WTC11 (cell line): ENCODE data around the gene STPG4. TPM values are rescaled to one million over a fixed set of nuclear protein-coding genes. Genes with fewer than 3 reads are reported as not detected.

Experiments
- ATAC-seq: fragments of 200-7000 bp; cut with Tn5 transposase; 2 replicates; pipeline ENCODE4 v1.10.0; 2021; ENCODE audit warnings: mild to moderate bottlenecking, moderate library complexity
- Bru-seq: library from RNA; stranded (reverse); fragments of 400-500 nt; gene quantifications from one replicate; lab custom pipeline; 2021; lab: Mats Ljungman, UMichigan
- CTCF ChIA-PET: fragments of 300-600 bp; sonication (Branson Sonifier 250); formaldehyde crosslinking; loops from one replicate; lab custom pipeline; 2021; ENCODE audit warnings: antibody characterized with exemption; lab: Charles Lee
- POLR2A ChIA-PET: fragments of 350-600 bp; sonication (Branson Sonifier 250); formaldehyde crosslinking; loops from one replicate; lab custom pipeline; 2021; ENCODE audit warnings: antibody characterized with exemption; lab: Charles Lee
- DNase-seq: peaks from one replicate; pipeline ENCODE4 v3.0.0; 2021; ENCODE audit warnings: low spot score
- H3K27ac Mint-ChIP-seq: 2 replicates; pipeline ENCODE4 v1.8.0; 2021; ENCODE audit warnings: mixed read lengths
- H3K27me3 Mint-ChIP-seq: 2 replicates; pipeline ENCODE4 v1.8.0; 2021; ENCODE audit warnings: low read depth, mild to moderate bottlenecking, moderate library complexity, mixed read lengths
- H3K36me3 Mint-ChIP-seq: 2 replicates; pipeline ENCODE4 v1.8.0; 2021; ENCODE audit warnings: mixed read lengths
- H3K4me1 Mint-ChIP-seq: 2 replicates; pipeline ENCODE4 v1.8.0; 2022; ENCODE audit warnings: mixed read lengths
- H3K4me3 Mint-ChIP-seq: 2 replicates; pipeline ENCODE4 v1.8.0; 2021; ENCODE audit warnings: mild to moderate bottlenecking, moderate library complexity, mixed read lengths
- H3K9me3 Mint-ChIP-seq: 2 replicates; pipeline ENCODE4 v1.8.0; 2021; ENCODE audit warnings: mixed read lengths
- GABPB1 ChIP-seq: sonication (generic); formaldehyde crosslinking; IDR thresholded peaks from 2 replicates; pipeline ENCODE4 v1.8.1; 2023; ENCODE audit warnings: mild to moderate bottlenecking, missing genetic modification reagents
- TEAD4 ChIP-seq: sonication (generic); formaldehyde crosslinking; IDR thresholded peaks from 2 replicates; pipeline ENCODE4 v1.8.0; 2022; ENCODE audit warnings: mild to moderate bottlenecking, missing genetic modification reagents
- ZNF263 ChIP-seq: sonication (generic); formaldehyde crosslinking; IDR thresholded peaks from 2 replicates; pipeline ENCODE4 v1.8.1; 2022; ENCODE audit warnings: low read depth, mild to moderate bottlenecking, moderate library complexity, missing genetic modification reagents
- long read RNA-seq, 3 experiments: library from RNA in 1 of 3; library from capped mRNA in 1 of 3; library from polyadenylated mRNA in 1 of 3; unstranded in 2 of 3; stranded (forward) in 1 of 3; transcript quantifications; one replicate each; pipeline ENCODE4 v2.0.0, GENCODE V29; 2021
- total RNA-seq: library from RNA; stranded (reverse); gene quantifications from 3 replicates; pipeline ENCODE4 v1.2.3, GENCODE V29; 2021
- TF ChIP-seq, protein P1 (sequence below): sonication (generic); formaldehyde crosslinking; IDR thresholded peaks from 2 replicates; pipeline ENCODE4 v1.8.0; 2023; ENCODE audit warnings: missing genetic modification reagents, mild to moderate bottlenecking, borderline replicate concordance
- TF ChIP-seq, protein P2 (sequence below): sonication (generic); formaldehyde crosslinking; IDR thresholded peaks from 2 replicates; pipeline ENCODE4 v1.8.1; 2023; ENCODE audit warnings: mild to moderate bottlenecking, missing genetic modification reagents, moderate library complexity
- TF ChIP-seq, protein P3 (sequence below): sonication (generic); formaldehyde crosslinking; IDR thresholded peaks from 2 replicates; pipeline ENCODE4 v1.8.1; 2022; ENCODE audit warnings: missing genetic modification reagents, borderline replicate concordance
- TF ChIP-seq, protein P4 (sequence below): fragments of 250-450 bp; sonication (Bioruptor Pico); IDR thresholded peaks from 2 replicates; pipeline ENCODE4 v1.9.0; 2021; ENCODE audit warnings: mild to moderate bottlenecking, borderline replicate concordance

The STPG4 gene, protein sequence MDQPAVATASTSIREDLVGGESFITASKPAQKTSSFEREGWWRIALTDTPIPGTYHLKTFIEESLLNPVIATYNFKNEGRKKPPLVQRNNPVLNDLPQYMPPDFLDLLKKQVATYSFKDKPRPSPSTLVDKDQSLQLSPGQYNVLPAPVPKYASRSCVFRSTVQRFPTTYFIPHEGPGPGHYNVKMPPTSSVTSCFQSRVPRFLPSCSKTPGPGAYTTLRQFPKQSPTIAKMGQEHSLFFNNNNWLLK
- total RNA-seq: not detected in 3 replicates
- Bru-seq, nascent RNA: percentile 26 among the genes with signal in this experiment
- long read RNA-seq, experiment 1: 0 reads
- long read RNA-seq, experiment 2: 0 reads
- long read RNA-seq, experiment 3: 0 reads

DNA sequence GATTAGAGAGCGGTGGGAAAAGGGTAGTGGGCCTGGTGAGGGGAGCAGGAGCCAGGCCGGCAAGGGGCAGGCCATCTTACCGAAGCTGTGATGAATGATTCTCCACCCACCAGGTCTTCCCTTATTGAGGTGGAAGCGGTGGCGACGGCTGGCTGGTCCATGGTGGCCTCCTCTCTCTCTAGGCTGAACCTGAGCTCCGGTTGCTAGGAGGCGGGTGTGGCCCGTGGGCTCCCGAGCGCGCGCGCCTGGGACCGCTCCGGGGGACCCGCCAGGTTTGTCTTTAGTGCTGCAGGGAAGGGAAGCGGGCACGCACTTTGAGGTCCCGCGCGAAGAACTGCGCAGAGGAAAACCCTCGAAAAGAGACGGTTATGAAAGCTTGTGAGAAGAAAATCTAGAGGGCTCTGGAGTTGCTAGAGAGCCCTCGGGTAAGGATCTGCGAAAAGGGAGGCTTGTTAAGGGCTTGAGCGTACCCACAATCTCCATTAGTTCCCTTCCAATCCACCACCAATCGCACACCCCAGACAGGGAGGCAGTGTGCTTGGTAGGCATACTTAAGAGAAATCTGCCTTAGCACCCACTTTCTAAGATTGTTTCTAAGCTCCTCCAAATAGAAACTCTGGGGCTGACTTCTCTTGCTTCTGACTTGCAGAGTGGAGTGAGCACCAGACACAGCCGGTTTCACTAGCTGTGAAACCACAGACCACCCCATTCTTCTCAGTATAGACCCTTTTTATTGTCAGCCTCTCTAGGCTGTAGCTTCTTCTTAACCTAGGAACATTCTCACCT lies at the start of gene STPG4:
STPG4 (minus strand) TSS at position 218 of the 786 bp plus-strand sequence; CDS start at position 161, 57 bp downstream.
- POLR2A ChIA-PET: interaction anchor here (0.9 kb wide), 1 partner anchor 109 kb away, joined by 3 read pairs; no protein-coding TSS in a partner anchor
- ATAC-seq (peak; percentile 69), DNase-seq (peak; percentile 22)
- Mint-ChIP-seq H3K4me1 (no peaks in the 10 kb centered on the region), H3K27me3 (no peaks in the 10 kb centered on the region), H3K36me3 (peaks cover 18% of the 10 kb centered on the region), H3K4me3 (no peak within 1 kb of the TSS), H3K27ac (peak within 1 kb of the TSS; percentile 51), H3K9me3 (no peaks in the 10 kb centered on the region)
- CTCF ChIA-PET: interaction anchor here (0.8 to 1.2 kb wide), 2 partner anchors 67 to 168 kb away, joined by 3 read pairs; no protein-coding TSS in a partner anchor
- TF ChIP-seq, protein P1, sequence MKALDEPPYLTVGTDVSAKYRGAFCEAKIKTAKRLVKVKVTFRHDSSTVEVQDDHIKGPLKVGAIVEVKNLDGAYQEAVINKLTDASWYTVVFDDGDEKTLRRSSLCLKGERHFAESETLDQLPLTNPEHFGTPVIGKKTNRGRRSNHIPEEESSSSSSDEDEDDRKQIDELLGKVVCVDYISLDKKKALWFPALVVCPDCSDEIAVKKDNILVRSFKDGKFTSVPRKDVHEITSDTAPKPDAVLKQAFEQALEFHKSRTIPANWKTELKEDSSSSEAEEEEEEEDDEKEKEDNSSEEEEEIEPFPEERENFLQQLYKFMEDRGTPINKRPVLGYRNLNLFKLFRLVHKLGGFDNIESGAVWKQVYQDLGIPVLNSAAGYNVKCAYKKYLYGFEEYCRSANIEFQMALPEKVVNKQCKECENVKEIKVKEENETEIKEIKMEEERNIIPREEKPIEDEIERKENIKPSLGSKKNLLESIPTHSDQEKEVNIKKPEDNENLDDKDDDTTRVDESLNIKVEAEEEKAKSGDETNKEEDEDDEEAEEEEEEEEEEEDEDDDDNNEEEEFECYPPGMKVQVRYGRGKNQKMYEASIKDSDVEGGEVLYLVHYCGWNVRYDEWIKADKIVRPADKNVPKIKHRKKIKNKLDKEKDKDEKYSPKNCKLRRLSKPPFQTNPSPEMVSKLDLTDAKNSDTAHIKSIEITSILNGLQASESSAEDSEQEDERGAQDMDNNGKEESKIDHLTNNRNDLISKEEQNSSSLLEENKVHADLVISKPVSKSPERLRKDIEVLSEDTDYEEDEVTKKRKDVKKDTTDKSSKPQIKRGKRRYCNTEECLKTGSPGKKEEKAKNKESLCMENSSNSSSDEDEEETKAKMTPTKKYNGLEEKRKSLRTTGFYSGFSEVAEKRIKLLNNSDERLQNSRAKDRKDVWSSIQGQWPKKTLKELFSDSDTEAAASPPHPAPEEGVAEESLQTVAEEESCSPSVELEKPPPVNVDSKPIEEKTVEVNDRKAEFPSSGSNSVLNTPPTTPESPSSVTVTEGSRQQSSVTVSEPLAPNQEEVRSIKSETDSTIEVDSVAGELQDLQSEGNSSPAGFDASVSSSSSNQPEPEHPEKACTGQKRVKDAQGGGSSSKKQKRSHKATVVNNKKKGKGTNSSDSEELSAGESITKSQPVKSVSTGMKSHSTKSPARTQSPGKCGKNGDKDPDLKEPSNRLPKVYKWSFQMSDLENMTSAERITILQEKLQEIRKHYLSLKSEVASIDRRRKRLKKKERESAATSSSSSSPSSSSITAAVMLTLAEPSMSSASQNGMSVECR (CRISPR knock-in tag): no peak
- TF ChIP-seq, protein P2, sequence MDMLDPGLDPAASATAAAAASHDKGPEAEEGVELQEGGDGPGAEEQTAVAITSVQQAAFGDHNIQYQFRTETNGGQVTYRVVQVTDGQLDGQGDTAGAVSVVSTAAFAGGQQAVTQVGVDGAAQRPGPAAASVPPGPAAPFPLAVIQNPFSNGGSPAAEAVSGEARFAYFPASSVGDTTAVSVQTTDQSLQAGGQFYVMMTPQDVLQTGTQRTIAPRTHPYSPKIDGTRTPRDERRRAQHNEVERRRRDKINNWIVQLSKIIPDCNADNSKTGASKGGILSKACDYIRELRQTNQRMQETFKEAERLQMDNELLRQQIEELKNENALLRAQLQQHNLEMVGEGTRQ: no peak
- no peak for TF ChIP-seq ZNF263
- TF ChIP-seq GABPB1: no peak
- TF ChIP-seq, protein P3, sequence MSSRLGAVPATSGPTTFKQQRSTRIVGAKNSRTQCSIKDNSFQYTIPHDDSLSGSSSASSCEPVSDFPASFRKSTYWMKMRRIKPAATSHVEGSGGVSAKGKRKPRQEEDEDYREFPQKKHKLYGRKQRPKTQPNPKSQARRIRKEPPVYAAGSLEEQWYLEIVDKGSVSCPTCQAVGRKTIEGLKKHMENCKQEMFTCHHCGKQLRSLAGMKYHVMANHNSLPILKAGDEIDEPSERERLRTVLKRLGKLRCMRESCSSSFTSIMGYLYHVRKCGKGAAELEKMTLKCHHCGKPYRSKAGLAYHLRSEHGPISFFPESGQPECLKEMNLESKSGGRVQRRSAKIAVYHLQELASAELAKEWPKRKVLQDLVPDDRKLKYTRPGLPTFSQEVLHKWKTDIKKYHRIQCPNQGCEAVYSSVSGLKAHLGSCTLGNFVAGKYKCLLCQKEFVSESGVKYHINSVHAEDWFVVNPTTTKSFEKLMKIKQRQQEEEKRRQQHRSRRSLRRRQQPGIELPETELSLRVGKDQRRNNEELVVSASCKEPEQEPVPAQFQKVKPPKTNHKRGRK (CRISPR knock-in tag): no peak
- TF ChIP-seq TEAD4 (CRISPR knock-in tag): no peak

DNA sequence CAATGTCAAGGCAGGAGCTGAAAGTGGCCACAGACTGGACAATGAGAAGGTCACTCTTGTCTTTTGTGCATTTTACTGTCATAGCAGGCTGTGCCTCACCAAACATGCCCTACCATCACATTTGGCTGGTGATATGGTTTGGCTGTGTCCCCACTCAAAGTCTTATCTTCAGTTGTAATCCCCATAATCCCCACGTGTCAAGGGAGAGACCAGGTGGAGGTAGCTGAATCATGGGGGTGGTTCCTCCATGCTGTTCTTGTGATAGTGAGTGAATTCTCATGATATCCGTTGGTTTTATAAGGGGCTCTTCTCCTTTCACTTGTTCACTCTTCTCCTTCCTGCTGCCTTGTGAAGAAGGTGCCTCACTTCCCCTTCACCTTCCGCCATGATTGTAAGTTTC lies 49.6 kb upstream of the STPG4 start:
- Mint-ChIP-seq H3K36me3 (no peaks in the 10 kb centered on the region), H3K27me3 (peaks cover 3% of the 10 kb centered on the region), H3K9me3 (no peaks in the 10 kb centered on the region), H3K27ac (no peak overlapping the region), H3K4me3 (no peak overlapping the region), H3K4me1 (peaks cover 5% of the 10 kb centered on the region; the same call in 1 of the 2 replicates)
- DNase-seq: no peak
- ChIA-PET CTCF (interaction anchor here (1.0 kb wide), 1 partner anchor 109 kb away, joined by 3 read pairs; no protein-coding TSS in a partner anchor), POLR2A (interaction anchor here (1.1 kb wide), 1 partner anchor 64 kb away, joined by 4 read pairs; no protein-coding TSS in a partner anchor)
- TF ChIP-seq, protein P4, sequence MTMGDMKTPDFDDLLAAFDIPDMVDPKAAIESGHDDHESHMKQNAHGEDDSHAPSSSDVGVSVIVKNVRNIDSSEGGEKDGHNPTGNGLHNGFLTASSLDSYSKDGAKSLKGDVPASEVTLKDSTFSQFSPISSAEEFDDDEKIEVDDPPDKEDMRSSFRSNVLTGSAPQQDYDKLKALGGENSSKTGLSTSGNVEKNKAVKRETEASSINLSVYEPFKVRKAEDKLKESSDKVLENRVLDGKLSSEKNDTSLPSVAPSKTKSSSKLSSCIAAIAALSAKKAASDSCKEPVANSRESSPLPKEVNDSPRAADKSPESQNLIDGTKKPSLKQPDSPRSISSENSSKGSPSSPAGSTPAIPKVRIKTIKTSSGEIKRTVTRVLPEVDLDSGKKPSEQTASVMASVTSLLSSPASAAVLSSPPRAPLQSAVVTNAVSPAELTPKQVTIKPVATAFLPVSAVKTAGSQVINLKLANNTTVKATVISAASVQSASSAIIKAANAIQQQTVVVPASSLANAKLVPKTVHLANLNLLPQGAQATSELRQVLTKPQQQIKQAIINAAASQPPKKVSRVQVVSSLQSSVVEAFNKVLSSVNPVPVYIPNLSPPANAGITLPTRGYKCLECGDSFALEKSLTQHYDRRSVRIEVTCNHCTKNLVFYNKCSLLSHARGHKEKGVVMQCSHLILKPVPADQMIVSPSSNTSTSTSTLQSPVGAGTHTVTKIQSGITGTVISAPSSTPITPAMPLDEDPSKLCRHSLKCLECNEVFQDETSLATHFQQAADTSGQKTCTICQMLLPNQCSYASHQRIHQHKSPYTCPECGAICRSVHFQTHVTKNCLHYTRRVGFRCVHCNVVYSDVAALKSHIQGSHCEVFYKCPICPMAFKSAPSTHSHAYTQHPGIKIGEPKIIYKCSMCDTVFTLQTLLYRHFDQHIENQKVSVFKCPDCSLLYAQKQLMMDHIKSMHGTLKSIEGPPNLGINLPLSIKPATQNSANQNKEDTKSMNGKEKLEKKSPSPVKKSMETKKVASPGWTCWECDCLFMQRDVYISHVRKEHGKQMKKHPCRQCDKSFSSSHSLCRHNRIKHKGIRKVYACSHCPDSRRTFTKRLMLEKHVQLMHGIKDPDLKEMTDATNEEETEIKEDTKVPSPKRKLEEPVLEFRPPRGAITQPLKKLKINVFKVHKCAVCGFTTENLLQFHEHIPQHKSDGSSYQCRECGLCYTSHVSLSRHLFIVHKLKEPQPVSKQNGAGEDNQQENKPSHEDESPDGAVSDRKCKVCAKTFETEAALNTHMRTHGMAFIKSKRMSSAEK (CRISPR knock-in tag): no peak
- no peak for ATAC-seq
